ENCODE measurements around the gene GRIP2. TPM values are rescaled to one million over a fixed set of nuclear protein-coding genes. Genes with fewer than 3 reads are reported as not detected.

The GRIP2 gene
- total RNA-seq, 1 donor from 2014 or later: not detected

DNA sequence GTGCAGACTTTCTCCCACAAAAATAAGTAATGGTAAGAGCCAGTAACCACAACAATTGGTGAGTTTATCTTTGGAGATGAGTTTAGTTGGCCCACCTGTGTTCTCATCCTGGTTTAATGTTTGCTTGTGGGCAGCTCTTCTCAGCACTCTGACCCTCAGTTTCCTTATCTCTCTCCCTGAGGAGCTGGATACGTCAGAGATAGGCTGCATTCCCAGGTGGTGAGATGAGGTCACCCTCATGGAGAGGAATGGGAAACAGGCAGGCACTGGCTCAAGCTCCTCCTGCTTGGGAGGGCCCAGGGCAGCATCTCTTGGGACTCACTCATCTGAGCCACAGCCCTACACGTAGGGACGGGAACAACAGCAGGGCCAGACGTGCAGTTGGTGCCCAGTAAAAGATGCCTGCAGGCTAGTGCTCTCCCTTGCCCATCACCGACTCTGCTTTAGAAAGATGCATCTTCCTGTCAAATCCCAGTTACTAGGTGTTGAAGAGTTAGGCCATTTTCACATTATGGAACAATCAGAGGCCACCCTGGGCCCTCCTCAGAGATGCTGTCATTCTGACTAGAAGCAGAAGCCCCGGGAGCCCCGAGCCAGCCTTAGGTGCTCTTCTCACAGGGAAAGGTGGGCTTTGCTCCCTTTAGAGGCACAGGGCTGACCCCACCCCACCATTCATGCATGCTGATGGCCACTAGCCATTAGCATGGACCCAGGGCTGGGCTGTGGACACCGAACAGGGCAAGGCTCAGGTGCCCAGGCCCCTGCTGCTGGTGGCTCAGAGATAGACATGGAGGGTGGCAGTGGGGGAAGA, 59.7 kb downstream of the GRIP2 start:
- H3K27ac Mint-ChIP-seq: no peak overlapping the region
- Histone ChIP-seq H3K4me1 (no peaks in the 10 kb centered on the region), H2AFZ (replicated peaks) (no peak overlapping the region), H3K4me2 (no peak overlapping the region), H3K4me3 (no peak overlapping the region), H3F3A (ENCODE audit: low read depth) (no peaks in the 10 kb centered on the region), H3K9ac (no peak overlapping the region), H3K9me3 (ENCODE audit: low read depth) (no peaks in the 10 kb centered on the region), H4K20me1 (ENCODE audit: low read depth) (no peaks in the 10 kb centered on the region), H3K27ac (no peak overlapping the region), H3K36me3 (no peaks in the 10 kb centered on the region), H3K79me2 (ENCODE audit: low read depth) (no peaks in the 10 kb centered on the region), H3K27me3 (no peaks in the 10 kb centered on the region)
- peaks cover 3% of the 10 kb centered on the region for H3K4me1 Mint-ChIP-seq
- no peak overlapping the region for H3K4me3 Mint-ChIP-seq
- peaks cover 2% of the 10 kb centered on the region for H3K27me3 Mint-ChIP-seq (ENCODE audit: insufficient read depth, low read depth)
- TF ChIP-seq, protein P1, sequence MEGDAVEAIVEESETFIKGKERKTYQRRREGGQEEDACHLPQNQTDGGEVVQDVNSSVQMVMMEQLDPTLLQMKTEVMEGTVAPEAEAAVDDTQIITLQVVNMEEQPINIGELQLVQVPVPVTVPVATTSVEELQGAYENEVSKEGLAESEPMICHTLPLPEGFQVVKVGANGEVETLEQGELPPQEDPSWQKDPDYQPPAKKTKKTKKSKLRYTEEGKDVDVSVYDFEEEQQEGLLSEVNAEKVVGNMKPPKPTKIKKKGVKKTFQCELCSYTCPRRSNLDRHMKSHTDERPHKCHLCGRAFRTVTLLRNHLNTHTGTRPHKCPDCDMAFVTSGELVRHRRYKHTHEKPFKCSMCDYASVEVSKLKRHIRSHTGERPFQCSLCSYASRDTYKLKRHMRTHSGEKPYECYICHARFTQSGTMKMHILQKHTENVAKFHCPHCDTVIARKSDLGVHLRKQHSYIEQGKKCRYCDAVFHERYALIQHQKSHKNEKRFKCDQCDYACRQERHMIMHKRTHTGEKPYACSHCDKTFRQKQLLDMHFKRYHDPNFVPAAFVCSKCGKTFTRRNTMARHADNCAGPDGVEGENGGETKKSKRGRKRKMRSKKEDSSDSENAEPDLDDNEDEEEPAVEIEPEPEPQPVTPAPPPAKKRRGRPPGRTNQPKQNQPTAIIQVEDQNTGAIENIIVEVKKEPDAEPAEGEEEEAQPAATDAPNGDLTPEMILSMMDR (IDR thresholded peaks at IDR 0.05): no peak
- no peak for TF ChIP-seq EZH2 (IDR thresholded peaks at IDR 0.05)
- TF ChIP-seq EZH2phosphoT487 (IDR thresholded peaks at IDR 0.05): no peak
- peaks cover 14% of the 10 kb centered on the region for H3K36me3 Mint-ChIP-seq
- H3K9me3 Mint-ChIP-seq: no peaks in the 10 kb centered on the region
- DNase-seq (ENCODE audit: low spot score): no peak

DNA sequence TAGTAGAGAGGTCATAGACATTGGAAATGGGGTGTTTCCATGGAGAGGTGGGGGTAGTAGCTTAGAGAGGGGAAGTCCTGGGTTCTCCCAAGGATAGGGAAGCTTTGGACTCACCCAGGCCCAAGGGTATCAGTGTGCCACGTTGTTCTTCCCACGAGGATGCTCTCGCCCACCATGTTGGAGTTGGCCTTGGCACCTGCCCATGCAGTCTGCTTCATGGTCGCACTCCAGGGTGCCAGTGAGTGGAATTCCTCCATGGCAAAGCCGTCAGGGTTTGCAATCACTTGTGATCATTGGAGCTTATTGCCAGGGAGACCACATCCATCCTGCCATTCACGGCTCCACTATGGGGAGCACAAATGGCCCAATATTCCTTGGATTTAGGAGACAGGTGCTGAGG, 60.6 kb downstream of the GRIP2 start:
- H3K36me3 Mint-ChIP-seq: peaks cover 12% of the 10 kb centered on the region
- H3K27ac Mint-ChIP-seq: no peak overlapping the region

DNA sequence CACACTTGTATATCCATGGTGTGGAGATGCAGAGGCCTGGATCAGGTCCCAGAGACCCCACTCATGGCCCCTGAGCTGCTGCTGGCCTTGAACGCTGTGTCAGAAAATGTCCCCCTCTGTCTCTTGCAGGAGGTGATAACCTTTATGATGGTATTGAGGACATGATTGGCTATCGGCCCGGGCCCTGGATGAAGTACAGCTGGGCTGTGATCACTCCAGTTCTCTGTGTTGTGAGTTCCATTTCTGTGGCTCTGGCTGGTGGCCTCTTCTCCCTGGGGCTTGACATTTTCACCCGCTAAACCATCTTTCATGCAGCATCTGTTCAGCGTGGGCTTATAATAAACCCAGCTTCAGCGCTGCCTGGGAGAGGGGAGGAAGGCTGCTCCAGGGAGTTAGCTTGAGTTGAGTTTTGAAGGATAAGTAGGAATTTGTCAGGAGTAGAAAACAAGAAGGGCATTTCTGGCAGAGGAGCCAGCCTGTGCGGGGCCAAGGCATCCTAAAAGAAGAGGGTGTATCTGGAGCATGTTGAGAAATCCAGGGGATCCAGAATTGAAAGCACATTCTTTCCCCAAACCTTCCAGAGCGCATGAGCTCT, 61.1 kb downstream of the GRIP2 start:
- Histone ChIP-seq H3K4me2 (no peak overlapping the region), H3K36me3 (no peaks in the 10 kb centered on the region), H3F3A (ENCODE audit: low read depth) (no peaks in the 10 kb centered on the region), H3K27me3 (no peaks in the 10 kb centered on the region), H3K4me3 (no peak overlapping the region), H3K9me3 (ENCODE audit: low read depth) (no peaks in the 10 kb centered on the region), H3K9ac (no peak overlapping the region), H3K27ac (no peak overlapping the region), H2AFZ (replicated peaks) (no peak overlapping the region), H3K79me2 (ENCODE audit: low read depth) (no peaks in the 10 kb centered on the region), H4K20me1 (ENCODE audit: low read depth) (no peaks in the 10 kb centered on the region), H3K4me1 (no peaks in the 10 kb centered on the region)
- TF ChIP-seq EZH2phosphoT487 (IDR thresholded peaks at IDR 0.05) (no peak), EZH2 (IDR thresholded peaks at IDR 0.05) (no peak)
- TF ChIP-seq, protein P1 (IDR thresholded peaks at IDR 0.05): no peak
- Mint-ChIP-seq H3K27ac (no peak overlapping the region), H3K4me3 (no peak overlapping the region), H3K27me3 (ENCODE audit: insufficient read depth, low read depth) (peaks cover 4% of the 10 kb centered on the region), H3K4me1 (peaks cover 3% of the 10 kb centered on the region), H3K9me3 (no peaks in the 10 kb centered on the region), H3K36me3 (peaks cover 15% of the 10 kb centered on the region)
- DNase-seq (ENCODE audit: low spot score): no peak

More for the DNA sequence above, 60.6 kb downstream of the GRIP2 start:
- H2AFZ ChIP-seq (replicated peaks): no peak overlapping the region
- H3F3A ChIP-seq (ENCODE audit: low read depth): no peaks in the 10 kb centered on the region
- H3K36me3 ChIP-seq: no peaks in the 10 kb centered on the region
- H3K4me1 ChIP-seq: no peaks in the 10 kb centered on the region
- no peaks in the 10 kb centered on the region for H4K20me1 ChIP-seq (ENCODE audit: low read depth)
- Mint-ChIP-seq H3K9me3 (no peaks in the 10 kb centered on the region), H3K4me1 (peaks cover 3% of the 10 kb centered on the region), H3K4me3 (no peak overlapping the region), H3K27me3 (ENCODE audit: insufficient read depth, low read depth) (peaks cover 2% of the 10 kb centered on the region)
- no peak for DNase-seq (ENCODE audit: low spot score)
- no peaks in the 10 kb centered on the region for H3K9me3 ChIP-seq (ENCODE audit: low read depth)
- no peaks in the 10 kb centered on the region for H3K27me3 ChIP-seq
- no peaks in the 10 kb centered on the region for H3K79me2 ChIP-seq (ENCODE audit: low read depth)
- H3K4me3 ChIP-seq: no peak overlapping the region
- TF ChIP-seq, protein P1 (IDR thresholded peaks at IDR 0.05): no peak
- TF ChIP-seq EZH2phosphoT487 (IDR thresholded peaks at IDR 0.05): no peak
- no peak for TF ChIP-seq EZH2 (IDR thresholded peaks at IDR 0.05)
- H3K4me2 ChIP-seq: no peak overlapping the region
- no peak overlapping the region for H3K9ac ChIP-seq
- no peak overlapping the region for H3K27ac ChIP-seq
